Mesothelial cell of epicardium (in vitro differentiated cells): Measurements from ENCODE around the gene NPHP4. TPM values are rescaled to one million over a fixed set of nuclear protein-coding genes. Genes with fewer than 3 reads are reported as not detected.

Source experiments
- DNase-seq, 2 experiments: peaks; one replicate each; pipeline ENCODE4 v3.0.0; 2021; ENCODE audit warnings: low spot score in 2 of 2; ENCODE audit not compliant: unreplicated experiment in 2 of 2
- H3K27ac Mint-ChIP-seq: 2 replicates; pipeline ENCODE4 v1.8.0; 2021; ENCODE audit warnings: mixed read lengths
- H3K27me3 Mint-ChIP-seq: 2 replicates; pipeline ENCODE4 v1.8.0; 2021; ENCODE audit warnings: low read depth, mixed read lengths
- H3K36me3 Mint-ChIP-seq: 2 replicates; pipeline ENCODE4 v1.8.0; 2021; ENCODE audit warnings: mixed read lengths
- H3K4me1 Mint-ChIP-seq: 2 replicates; pipeline ENCODE4 v1.8.0; 2021; ENCODE audit warnings: mixed read lengths
- H3K4me3 Mint-ChIP-seq: 2 replicates; pipeline ENCODE4 v1.8.0; 2021; ENCODE audit warnings: mild to moderate bottlenecking, moderate library complexity, mixed read lengths
- H3K9me3 Mint-ChIP-seq: 2 replicates; pipeline ENCODE4 v1.8.0; 2021; ENCODE audit warnings: mixed read lengths
- total RNA-seq: library from RNA; stranded (reverse); gene quantifications from 3 replicates; pipeline ENCODE4 v1.2.1, GENCODE V29; 2021
- TF ChIP-seq, protein P1 (sequence below): fragments of 200-600 bp; sonication (generic); IDR thresholded peaks from one replicate; pipeline ENCODE4 v1.5.0; 2021; ENCODE audit warnings: antibody characterized with exemption; ENCODE audit not compliant: unreplicated experiment

NPHP4 gene
- total RNA-seq, 1 donor from 2014 or later, result 16.4 TPM

- no peaks in the 10 kb centered on the region for H3K4me1 Mint-ChIP-seq
- TF ChIP-seq, protein P1, sequence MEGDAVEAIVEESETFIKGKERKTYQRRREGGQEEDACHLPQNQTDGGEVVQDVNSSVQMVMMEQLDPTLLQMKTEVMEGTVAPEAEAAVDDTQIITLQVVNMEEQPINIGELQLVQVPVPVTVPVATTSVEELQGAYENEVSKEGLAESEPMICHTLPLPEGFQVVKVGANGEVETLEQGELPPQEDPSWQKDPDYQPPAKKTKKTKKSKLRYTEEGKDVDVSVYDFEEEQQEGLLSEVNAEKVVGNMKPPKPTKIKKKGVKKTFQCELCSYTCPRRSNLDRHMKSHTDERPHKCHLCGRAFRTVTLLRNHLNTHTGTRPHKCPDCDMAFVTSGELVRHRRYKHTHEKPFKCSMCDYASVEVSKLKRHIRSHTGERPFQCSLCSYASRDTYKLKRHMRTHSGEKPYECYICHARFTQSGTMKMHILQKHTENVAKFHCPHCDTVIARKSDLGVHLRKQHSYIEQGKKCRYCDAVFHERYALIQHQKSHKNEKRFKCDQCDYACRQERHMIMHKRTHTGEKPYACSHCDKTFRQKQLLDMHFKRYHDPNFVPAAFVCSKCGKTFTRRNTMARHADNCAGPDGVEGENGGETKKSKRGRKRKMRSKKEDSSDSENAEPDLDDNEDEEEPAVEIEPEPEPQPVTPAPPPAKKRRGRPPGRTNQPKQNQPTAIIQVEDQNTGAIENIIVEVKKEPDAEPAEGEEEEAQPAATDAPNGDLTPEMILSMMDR, result no peak
- no peak overlapping the region for H3K4me3 Mint-ChIP-seq
- peaks cover 27% of the 10 kb centered on the region for H3K27me3 Mint-ChIP-seq
- no peak for DNase-seq
- H3K36me3 Mint-ChIP-seq, result no peaks in the 10 kb centered on the region
- peaks cover 14% of the 10 kb centered on the region for H3K9me3 Mint-ChIP-seq
- no peak overlapping the region for H3K27ac Mint-ChIP-seq
These were observed 172.7 kb downstream of the NPHP4 start for GRCh38 chr1:5819391-5820025.

- Mint-ChIP-seq H3K4me3 (no peak overlapping the region), H3K27me3 (peaks cover 30% of the 10 kb centered on the region), H3K4me1 (no peaks in the 10 kb centered on the region), H3K36me3 (no peaks in the 10 kb centered on the region), H3K9me3 (peaks cover 14% of the 10 kb centered on the region), H3K27ac (no peak overlapping the region)
- TF ChIP-seq, protein P1, result no peak
- DNase-seq, result no peak
These were observed 173.5 kb downstream of the NPHP4 start for GRCh38 chr1:5818755-5819154.

- Mint-ChIP-seq H3K4me1 (no peaks in the 10 kb centered on the region), H3K27ac (no peak overlapping the region), H3K36me3 (no peaks in the 10 kb centered on the region), H3K27me3 (peaks cover 33% of the 10 kb centered on the region), H3K9me3 (peaks cover 14% of the 10 kb centered on the region), H3K4me3 (no peak overlapping the region)
- DNase-seq, result no peak
- TF ChIP-seq, protein P1, result no peak
These were observed 176.5 kb downstream of the NPHP4 start for GRCh38 chr1:5815716-5816115.

- Mint-ChIP-seq H3K4me3 (no peak overlapping the region), H3K27me3 (peaks cover 31% of the 10 kb centered on the region), H3K27ac (no peak overlapping the region), H3K9me3 (peaks cover 14% of the 10 kb centered on the region), H3K4me1 (no peaks in the 10 kb centered on the region), H3K36me3 (no peaks in the 10 kb centered on the region)
- DNase-seq, result no peak
- TF ChIP-seq, protein P1, result no peak
These were observed 177.0 kb downstream of the NPHP4 start for GRCh38 chr1:5815211-5815610.

GRCh38 chr1:5814046-5814619, 178.1 kb downstream of the NPHP4 start:
- Mint-ChIP-seq H3K4me1 (no peaks in the 10 kb centered on the region), H3K9me3 (peaks cover 14% of the 10 kb centered on the region), H3K4me3 (no peak overlapping the region), H3K36me3 (no peaks in the 10 kb centered on the region), H3K27ac (no peak overlapping the region), H3K27me3 (peaks cover 29% of the 10 kb centered on the region)
- DNase-seq, result no peak
- TF ChIP-seq, protein P1, result no peak
